HL-60 (cell line): ENCODE data around the gene TEC.

Experiments
- GABPA ChIP-seq: IDR thresholded peaks from 2 replicates; pipeline ENCODE4 v1.6.1; 2012; ENCODE audit warnings: low read depth
- POLR2AphosphoS5 ChIP-seq: IDR thresholded peaks from 2 replicates; pipeline ENCODE4 v1.6.1; 2012; ENCODE audit warnings: low read depth
- SPI1 ChIP-seq: IDR thresholded peaks from 2 replicates; pipeline ENCODE4 v1.6.1; 2012; ENCODE audit warnings: low read depth, mild to moderate bottlenecking, borderline replicate concordance
- TF ChIP-seq, protein P1 (sequence below): IDR thresholded peaks from one replicate; pipeline ENCODE4 v1.5.1; 2011; ENCODE audit warnings: low read length, control low read depth, inconsistent platforms; ENCODE audit not compliant: insufficient read depth
- TF ChIP-seq, protein P2 (sequence below): IDR thresholded peaks from 2 replicates; pipeline ENCODE4 v1.6.1; 2012; ENCODE audit warnings: low read depth; ENCODE audit not compliant: insufficient replicate concordance

DNA sequence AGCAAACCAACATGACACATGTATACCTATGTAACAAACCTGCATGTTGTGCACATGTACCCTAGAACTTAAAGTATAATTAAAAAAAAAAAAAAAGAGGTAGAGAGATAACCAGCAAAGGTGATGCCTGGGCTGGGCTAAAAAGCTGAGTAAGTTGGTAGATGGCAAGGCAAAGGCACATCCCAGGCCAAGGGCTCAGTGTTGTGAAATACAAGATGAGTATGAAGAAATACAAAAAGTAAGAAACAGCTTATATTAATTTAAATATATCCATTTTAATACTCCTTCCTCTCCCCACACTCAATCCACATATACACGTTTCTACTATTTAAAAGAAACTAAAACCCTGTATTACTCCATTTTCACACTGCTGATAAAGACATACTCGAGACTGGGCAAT, 25.8 kb downstream of the TEC start:
- TF ChIP-seq, protein P1, sequence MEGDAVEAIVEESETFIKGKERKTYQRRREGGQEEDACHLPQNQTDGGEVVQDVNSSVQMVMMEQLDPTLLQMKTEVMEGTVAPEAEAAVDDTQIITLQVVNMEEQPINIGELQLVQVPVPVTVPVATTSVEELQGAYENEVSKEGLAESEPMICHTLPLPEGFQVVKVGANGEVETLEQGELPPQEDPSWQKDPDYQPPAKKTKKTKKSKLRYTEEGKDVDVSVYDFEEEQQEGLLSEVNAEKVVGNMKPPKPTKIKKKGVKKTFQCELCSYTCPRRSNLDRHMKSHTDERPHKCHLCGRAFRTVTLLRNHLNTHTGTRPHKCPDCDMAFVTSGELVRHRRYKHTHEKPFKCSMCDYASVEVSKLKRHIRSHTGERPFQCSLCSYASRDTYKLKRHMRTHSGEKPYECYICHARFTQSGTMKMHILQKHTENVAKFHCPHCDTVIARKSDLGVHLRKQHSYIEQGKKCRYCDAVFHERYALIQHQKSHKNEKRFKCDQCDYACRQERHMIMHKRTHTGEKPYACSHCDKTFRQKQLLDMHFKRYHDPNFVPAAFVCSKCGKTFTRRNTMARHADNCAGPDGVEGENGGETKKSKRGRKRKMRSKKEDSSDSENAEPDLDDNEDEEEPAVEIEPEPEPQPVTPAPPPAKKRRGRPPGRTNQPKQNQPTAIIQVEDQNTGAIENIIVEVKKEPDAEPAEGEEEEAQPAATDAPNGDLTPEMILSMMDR = no peak
- TF ChIP-seq, protein P2, sequence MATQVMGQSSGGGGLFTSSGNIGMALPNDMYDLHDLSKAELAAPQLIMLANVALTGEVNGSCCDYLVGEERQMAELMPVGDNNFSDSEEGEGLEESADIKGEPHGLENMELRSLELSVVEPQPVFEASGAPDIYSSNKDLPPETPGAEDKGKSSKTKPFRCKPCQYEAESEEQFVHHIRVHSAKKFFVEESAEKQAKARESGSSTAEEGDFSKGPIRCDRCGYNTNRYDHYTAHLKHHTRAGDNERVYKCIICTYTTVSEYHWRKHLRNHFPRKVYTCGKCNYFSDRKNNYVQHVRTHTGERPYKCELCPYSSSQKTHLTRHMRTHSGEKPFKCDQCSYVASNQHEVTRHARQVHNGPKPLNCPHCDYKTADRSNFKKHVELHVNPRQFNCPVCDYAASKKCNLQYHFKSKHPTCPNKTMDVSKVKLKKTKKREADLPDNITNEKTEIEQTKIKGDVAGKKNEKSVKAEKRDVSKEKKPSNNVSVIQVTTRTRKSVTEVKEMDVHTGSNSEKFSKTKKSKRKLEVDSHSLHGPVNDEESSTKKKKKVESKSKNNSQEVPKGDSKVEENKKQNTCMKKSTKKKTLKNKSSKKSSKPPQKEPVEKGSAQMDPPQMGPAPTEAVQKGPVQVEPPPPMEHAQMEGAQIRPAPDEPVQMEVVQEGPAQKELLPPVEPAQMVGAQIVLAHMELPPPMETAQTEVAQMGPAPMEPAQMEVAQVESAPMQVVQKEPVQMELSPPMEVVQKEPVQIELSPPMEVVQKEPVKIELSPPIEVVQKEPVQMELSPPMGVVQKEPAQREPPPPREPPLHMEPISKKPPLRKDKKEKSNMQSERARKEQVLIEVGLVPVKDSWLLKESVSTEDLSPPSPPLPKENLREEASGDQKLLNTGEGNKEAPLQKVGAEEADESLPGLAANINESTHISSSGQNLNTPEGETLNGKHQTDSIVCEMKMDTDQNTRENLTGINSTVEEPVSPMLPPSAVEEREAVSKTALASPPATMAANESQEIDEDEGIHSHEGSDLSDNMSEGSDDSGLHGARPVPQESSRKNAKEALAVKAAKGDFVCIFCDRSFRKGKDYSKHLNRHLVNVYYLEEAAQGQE = no peak
- TF ChIP-seq GABPA (no peak), POLR2AphosphoS5 (no peak), SPI1 (no peak)
